A549 (cell line): ENCODE results near the gene SYNGR2. TPM values are rescaled to one million over a fixed set of nuclear protein-coding genes. Genes with fewer than 3 reads are reported as not detected.

Source experiments
- ATAC-seq, 2 experiments: fragments of 200-7000 bp in 1 of 2; fragments of >200 bp in 1 of 2; cut with Nextera tagmentation in 1 of 2; cut with Tn5 transposase in 1 of 2; 3 replicates each; pipeline versions ENCODE4 v1.8.0 to v1.9.1; 2018 to 2020; ENCODE audit warnings: mild to moderate bottlenecking in 1 of 2, moderate library complexity in 1 of 2
- CTCF ChIA-PET: fragments of 300-600 bp; sonication (Branson Sonifier 250); formaldehyde crosslinking; extraction: SDS; loops from one replicate; lab custom pipeline; 2021; ENCODE audit warnings: antibody characterized with exemption, inconsistent platforms; lab: Yijun Ruan, JAX
- POLR2A ChIA-PET: fragments of 350-600 bp; formaldehyde crosslinking; extraction: SDS; loops from one replicate; lab custom pipeline; 2021; ENCODE audit warnings: antibody characterized with exemption, inconsistent platforms; lab: Yijun Ruan, JAX
- DNase-seq, 2 experiments: peaks; one replicate each; pipeline versions ENCODE4 v3.0.0 to v3.0.0-alpha.2; 2011 to 2016; ENCODE audit warnings: low read depth in 1 of 2, low spot score in 1 of 2
- FAIRE-seq: peaks from 2 replicates; lab custom pipeline; 2011; peaks lifted over from hg19 to GRCh38; lab: Jason Lieb, UNC
- H3K27ac ChIP-seq, 2 experiments: fragments of >200 bp; sonication (Bioruptor Twin); formaldehyde crosslinking; 3 replicates each; pipeline ENCODE4 v1.5.1; 2016 to 2017
- H3K4me1 ChIP-seq: fragments of >200 bp; sonication (Bioruptor Twin); formaldehyde crosslinking; 3 replicates; pipeline ENCODE4 v1.6.1; 2016
- H3K4me2 ChIP-seq: fragments of >200 bp; sonication (Bioruptor Twin); formaldehyde crosslinking; 3 replicates; pipeline ENCODE4 v1.6.1; 2016
- H3K4me3 ChIP-seq: fragments of >200 bp; sonication (Bioruptor Twin); formaldehyde crosslinking; 3 replicates; pipeline ENCODE4 v1.5.1; 2016
- H3K9me3 ChIP-seq: fragments of >200 bp; sonication (Bioruptor Twin); formaldehyde crosslinking; 3 replicates; pipeline ENCODE4 v1.6.1; 2016
- ATOH8 ChIP-seq: fragments of 250-450 bp; sonication (Bioruptor Pico); IDR thresholded peaks from 2 replicates; pipeline ENCODE4 v1.5.0; 2020; ENCODE audit warnings: low read depth, mild to moderate bottlenecking, moderate library complexity
- BCL3 ChIP-seq: fragments of >200 bp; sonication (Bioruptor Twin); formaldehyde crosslinking; IDR thresholded peaks from 3 replicates; pipeline ENCODE4 v1.6.1; 2016
- CBX2 ChIP-seq: fragments of 200-600 bp; sonication (generic); IDR thresholded peaks from 2 replicates; pipeline ENCODE4 v1.6.1; 2016; ENCODE audit warnings: low read depth, mild to moderate bottlenecking, borderline replicate concordance
- CBX8 ChIP-seq: fragments of 200-600 bp; sonication (generic); IDR thresholded peaks from 2 replicates; pipeline ENCODE4 v1.6.1; 2016
- CHD4 ChIP-seq: fragments of 200-600 bp; sonication (generic); IDR thresholded peaks from 2 replicates; pipeline ENCODE4 v1.6.1; 2016; ENCODE audit warnings: antibody characterized with exemption, mild to moderate bottlenecking, borderline replicate concordance
- E2F6 ChIP-seq: IDR thresholded peaks from 2 replicates; pipeline ENCODE4 v1.6.1; 2012; ENCODE audit warnings: low read depth, borderline replicate concordance
- EHF ChIP-seq: fragments of 250-450 bp; sonication (Bioruptor Pico); IDR thresholded peaks from 2 replicates; pipeline ENCODE4 v1.5.0; 2020; ENCODE audit warnings: mild to moderate bottlenecking
- ESRRA ChIP-seq: fragments of 150-350 bp; IDR thresholded peaks from 2 replicates; pipeline ENCODE4 v1.6.1; 2014; ENCODE audit warnings: mild to moderate bottlenecking, low read length, borderline replicate concordance
- FOSB ChIP-seq: fragments of 250-450 bp; sonication (Bioruptor Pico); IDR thresholded peaks from 2 replicates; pipeline ENCODE4 v1.5.0; 2020; ENCODE audit warnings: mild to moderate bottlenecking, moderate library complexity
- FOXS1 ChIP-seq: fragments of 250-450 bp; sonication (Bioruptor Pico); IDR thresholded peaks from 2 replicates; pipeline ENCODE4 v1.5.0; 2020; ENCODE audit warnings: mild to moderate bottlenecking, moderate library complexity
- HEYL ChIP-seq: fragments of 250-450 bp; sonication (Bioruptor Pico); IDR thresholded peaks from 2 replicates; pipeline ENCODE4 v1.8.0; 2021; ENCODE audit warnings: mild to moderate bottlenecking, moderate library complexity
- JUNB ChIP-seq: fragments of >200 bp; sonication (Bioruptor Twin); formaldehyde crosslinking; IDR thresholded peaks from 2 replicates; pipeline ENCODE4 v1.6.1; 2016
- MAZ ChIP-seq: fragments of 150-350 bp; IDR thresholded peaks from 2 replicates; pipeline ENCODE4 v1.6.1; 2014; ENCODE audit warnings: antibody characterized with exemption, low read depth, low read length, borderline replicate concordance
- NFE2L2 ChIP-seq: fragments of 150-350 bp; conservative IDR thresholded peaks from 2 replicates; pipeline ENCODE4 v1.6.1; 2014; ENCODE audit warnings: low read length
- NPAS2 ChIP-seq: fragments of 250-450 bp; sonication (Bioruptor Pico); IDR thresholded peaks from 2 replicates; pipeline ENCODE4 v1.8.0; 2022; ENCODE audit warnings: mild to moderate bottlenecking, moderate library complexity, borderline replicate concordance
- NR3C1 ChIP-seq: fragments of >200 bp; sonication (Bioruptor Twin); formaldehyde crosslinking; IDR thresholded peaks from 3 replicates; pipeline ENCODE4 v1.6.1; 2017
- PBX3 ChIP-seq: IDR thresholded peaks from 2 replicates; pipeline ENCODE4 v1.6.1; 2012
- PHF8 ChIP-seq: fragments of 200-600 bp; sonication (generic); IDR thresholded peaks from 2 replicates; pipeline ENCODE4 v1.6.1; 2016; ENCODE audit warnings: low read depth, mild to moderate bottlenecking, antibody characterized with exemption, moderate library complexity, borderline replicate concordance
- RAD21 ChIP-seq, 2 experiments: fragments of >200 bp in 1 of 2; sonication (Bioruptor Twin) in 1 of 2; formaldehyde crosslinking in 1 of 2; IDR thresholded peaks in 1 of 2; conservative IDR thresholded peaks in 1 of 2; 2 replicates in 1 of 2; 3 replicates in 1 of 2; pipeline ENCODE4 v1.6.1; 2012 to 2018; ENCODE audit warnings: inconsistent platforms in 1 of 2
- RFX5 ChIP-seq: fragments of 450-650 bp; IDR thresholded peaks from 2 replicates; pipeline ENCODE4 v1.7.1; 2014; ENCODE audit warnings: antibody characterized with exemption, mild to moderate bottlenecking, moderate library complexity
- RNF2 ChIP-seq: fragments of 200-600 bp; sonication (generic); IDR thresholded peaks from 2 replicates; pipeline ENCODE4 v1.6.1; 2016; ENCODE audit warnings: low read depth, mild to moderate bottlenecking, antibody characterized with exemption, moderate library complexity, borderline replicate concordance
- SMC3 ChIP-seq: fragments of >200 bp; sonication (Bioruptor Twin); formaldehyde crosslinking; IDR thresholded peaks from 3 replicates; pipeline ENCODE4 v1.6.1; 2018; ENCODE audit warnings: inconsistent platforms
- SREBF2 ChIP-seq: fragments of 450-650 bp; IDR thresholded peaks from 2 replicates; pipeline ENCODE4 v1.6.1; 2014; ENCODE audit warnings: mild to moderate bottlenecking, moderate library complexity
- TFCP2L1 ChIP-seq: fragments of 250-450 bp; sonication (Bioruptor Pico); IDR thresholded peaks from 2 replicates; pipeline ENCODE4 v1.5.0; 2021; ENCODE audit warnings: mild to moderate bottlenecking
- ZC3H11A ChIP-seq: fragments of 450-650 bp; IDR thresholded peaks from 2 replicates; pipeline ENCODE4 v1.6.1; 2014; ENCODE audit warnings: antibody characterized with exemption, mild to moderate bottlenecking
- ZFP36 ChIP-seq: fragments of 450-650 bp; IDR thresholded peaks from 2 replicates; pipeline ENCODE4 v1.6.1; 2014; ENCODE audit warnings: borderline replicate concordance; ENCODE audit not compliant: partially characterized antibody
- WGBS: methylation state at CpG from one replicate; pipeline ENCODE4 v1.1.6; 2017; ENCODE audit errors: missing lambda C conversion rate; 5-methylcytosine and 5-hydroxymethylcytosine counted together
- polyA plus RNA-seq, 4 experiments: library from polyadenylated mRNA; depleted of rRNA in 3 of 4; stranded (reverse); fragments of >200 nt; fragmentation: RNase III in 1 of 4; extraction: RNeasy Plus Mini Kit Qiagen cat#74134 plus additional on column Dnase treatment in 1 of 4; gene quantifications; 2 replicates in 3 of 4; 3 replicates in 1 of 4; pipeline ENCODE4 v1.2.3, GENCODE V29; 2011 to 2017

The SYNGR2 gene
- polyA plus RNA-seq, 2 of the 4 experiments (the other 2 are of a cell fraction): 102 to 113 TPM

- Histone ChIP-seq H3K9me3 (no peaks in the 10 kb centered on the region), H3K4me1 (peaks cover 10% of the 10 kb centered on the region), H3K4me2 (no peak overlapping the region), H3K27ac (no peak overlapping the region), H3K4me3 (no peak overlapping the region)
- CTCF ChIA-PET: interaction anchor here (1.1 to 13.7 kb wide), 5 partner anchors 10 to 104 kb away, joined by 3 to 164 read pairs (median 30); no protein-coding TSS in a partner anchor
- DNase-seq (no peak), ATAC-seq (no peak), FAIRE-seq (no peak)
- POLR2A ChIA-PET: no interaction called here
- 96% methylated on average over 5 of the region's 5 CpGs for WGBS
- TF ChIP-seq CBX8: no peak
- TF ChIP-seq RNF2: no peak
- no peak for TF ChIP-seq SMC3
- TF ChIP-seq ZFP36: no peak
- TF ChIP-seq NFE2L2: no peak
- TF ChIP-seq ATOH8 (CRISPR knock-in tag): no peak
- TF ChIP-seq RFX5: no peak
- TF ChIP-seq PBX3: no peak
- TF ChIP-seq CBX2: no peak
- TF ChIP-seq JUNB: no peak
- TF ChIP-seq FOXS1 (CRISPR knock-in tag): no peak
- TF ChIP-seq BCL3: no peak
- TF ChIP-seq EHF (CRISPR knock-in tag): no peak
- no peak for TF ChIP-seq FOSB (CRISPR knock-in tag)
- TF ChIP-seq NR3C1: no peak
- TF ChIP-seq SREBF2: no peak
- no peak for TF ChIP-seq MAZ
- TF ChIP-seq ZC3H11A: no peak
Observed at GRCh38 chr17:78123258-78123929, 45.0 kb upstream of the SYNGR2 start.

- ATAC-seq (no peak), FAIRE-seq (no peak), DNase-seq (no peak)
- H3K9me3 ChIP-seq: no peaks in the 10 kb centered on the region
- H3K27ac ChIP-seq: no peak overlapping the region
- TF ChIP-seq ESRRA (no peak), CHD4 (no peak), TFCP2L1 (CRISPR knock-in tag) (no peak), NPAS2 (CRISPR knock-in tag) (no peak), E2F6 (no peak), RNF2 (no peak), PHF8 (no peak), HEYL (no peak), RAD21 (conservative IDR thresholded peaks at IDR 0.05 in 1 of 2, IDR thresholded peaks at IDR 0.05 in 1 of 2) (no peak)
- POLR2A ChIA-PET: no interaction called here
- peaks cover 14% of the 10 kb centered on the region for H3K4me1 ChIP-seq
- WGBS: 86% methylated on average over 25 of the region's 30 CpGs
- no peak overlapping the region for H3K4me3 ChIP-seq
- CTCF ChIA-PET: interaction anchor here (1.0 to 13.7 kb wide), 8 partner anchors 8 to 127 kb away, joined by 3 to 164 read pairs (median 4); no protein-coding TSS in a partner anchor
- no peak overlapping the region for H3K4me2 ChIP-seq
Observed at GRCh38 chr17:78124081-78124835, 44.1 kb upstream of the SYNGR2 start.
